SK-N-SH treated with all-trans-retinoic acid at 6 μM for 48 hours (cell line): ENCODE data around the gene INHBB.

ENCODE experiments used
- ARNTL ChIP-seq: fragments of 450-650 bp; formaldehyde crosslinking; IDR thresholded peaks from 2 replicates; pipeline ENCODE4 v1.5.0; 2020; ENCODE audit warnings: low read depth, mild to moderate bottlenecking, moderate library complexity, borderline replicate concordance
- CREB5 ChIP-seq: fragments of 250-450 bp; sonication (Bioruptor Pico); IDR thresholded peaks from 2 replicates; pipeline ENCODE4 v1.5.1; 2020; ENCODE audit warnings: low read depth, mild to moderate bottlenecking, moderate library complexity
- CSDC2 ChIP-seq: fragments of 250-450 bp; sonication (Bioruptor Pico); IDR thresholded peaks from 2 replicates; pipeline ENCODE4 v1.5.0; 2020; ENCODE audit warnings: mild to moderate bottlenecking, moderate library complexity
- CSRNP3 ChIP-seq: fragments of 250-450 bp; sonication (Bioruptor Pico); IDR thresholded peaks from 2 replicates; pipeline ENCODE4 v1.5.1; 2021; ENCODE audit warnings: mild to moderate bottlenecking, moderate library complexity
- PATZ1 ChIP-seq: fragments of 250-450 bp; sonication (Bioruptor Pico); IDR thresholded peaks from 2 replicates; pipeline ENCODE4 v1.8.0; 2020; ENCODE audit warnings: mild to moderate bottlenecking, moderate library complexity, borderline replicate concordance
- PPARA ChIP-seq: fragments of 250-450 bp; sonication (Bioruptor Pico); IDR thresholded peaks from 2 replicates; pipeline ENCODE4 v1.5.0; 2020; ENCODE audit warnings: mild to moderate bottlenecking, borderline replicate concordance
- TCF4 ChIP-seq: fragments of 250-450 bp; sonication (Bioruptor Pico); IDR thresholded peaks from 2 replicates; pipeline ENCODE4 v1.8.0; 2021; ENCODE audit warnings: mild to moderate bottlenecking, moderate library complexity, borderline replicate concordance
- TSHZ2 ChIP-seq: fragments of 250-450 bp; sonication (Bioruptor Pico); IDR thresholded peaks from 2 replicates; pipeline ENCODE4 v1.5.0; 2020; ENCODE audit warnings: mild to moderate bottlenecking, moderate library complexity
- ZFP3 ChIP-seq: fragments of 250-450 bp; sonication (Bioruptor Pico); IDR thresholded peaks from 2 replicates; pipeline ENCODE4 v1.5.0; 2020; ENCODE audit warnings: mild to moderate bottlenecking, moderate library complexity
- ZNF8 ChIP-seq: fragments of 450-650 bp; formaldehyde crosslinking; IDR thresholded peaks from 2 replicates; pipeline ENCODE4 v1.5.0; 2020; ENCODE audit warnings: mild to moderate bottlenecking, moderate library complexity

GRCh38 chr2:120336749-120337148 lies 9.2 kb upstream of the INHBB start:
- no peak for TF ChIP-seq CSDC2 (CRISPR knock-in tag)
- no peak for TF ChIP-seq TCF4
- no peak for TF ChIP-seq PATZ1
- no peak for TF ChIP-seq PPARA (CRISPR knock-in tag)
- TF ChIP-seq CSRNP3 (CRISPR knock-in tag) = no peak
- TF ChIP-seq CREB5 (CRISPR knock-in tag) = no peak
- TF ChIP-seq ZNF8 (CRISPR knock-in tag) = no peak
- no peak for TF ChIP-seq ARNTL
- no peak for TF ChIP-seq TSHZ2 (CRISPR knock-in tag)
- TF ChIP-seq ZFP3 (CRISPR knock-in tag) = no peak
